Caco-2 (cell line): Measurements from ENCODE around the gene ARSB. TPM values are rescaled to one million over a fixed set of nuclear protein-coding genes. Genes with fewer than 3 reads are reported as not detected.

ENCODE experiments used
- BruUV-seq: library from RNA; stranded (reverse); fragments of 400-500 nt; replicated peaks from 2 replicates; lab custom pipeline; 2021; lab: Mats Ljungman, UMichigan
- CTCF ChIA-PET: fragments of 300-600 bp; sonication (Branson Sonifier 250); formaldehyde crosslinking; loops from one replicate; lab custom pipeline; 2022; ENCODE audit warnings: antibody characterized with exemption; lab: Charles Lee
- POLR2A ChIA-PET: fragments of 300-600 bp; sonication (Branson Sonifier 250); formaldehyde crosslinking; loops from one replicate; lab custom pipeline; 2022; ENCODE audit warnings: antibody characterized with exemption; lab: Charles Lee
- DNase-seq, 2 experiments: peaks; one replicate each; pipeline versions ENCODE4 v3.0.0 to v3.0.0-alpha.2; 2020 to 2022
- H3K27me3 ChIP-seq: replicated peaks from 2 replicates; pipeline ENCODE4 v1.6.0; 2011; ENCODE audit warnings: low read length; ENCODE audit not compliant: control insufficient read depth, insufficient read depth
- H3K36me3 ChIP-seq: 2 replicates; pipeline ENCODE4 v1.5.1; 2011; ENCODE audit warnings: low read length; ENCODE audit not compliant: control insufficient read depth, insufficient read depth
- H3K4me1 ChIP-seq: fragments of 250-450 bp; sonication (Bioruptor Pico); 2 replicates; pipeline ENCODE4 v1.5.1; 2020; ENCODE audit warnings: mild to moderate bottlenecking
- H3K4me3 ChIP-seq: 2 replicates; pipeline ENCODE4 v1.5.1; 2011; ENCODE audit warnings: low read depth, mild to moderate bottlenecking, control low read depth, low read length
- H3K9me3 ChIP-seq: fragments of 250-450 bp; sonication (Bioruptor Pico); 2 replicates; pipeline ENCODE4 v1.5.1; 2020; ENCODE audit warnings: mild to moderate bottlenecking, moderate library complexity
- H3K27ac Mint-ChIP-seq: one replicate; pipeline ENCODE4 v1.8.0; 2022; ENCODE audit warnings: mixed read lengths; ENCODE audit not compliant: unreplicated experiment
- H3K27me3 Mint-ChIP-seq: one replicate; pipeline ENCODE4 v1.8.0; 2022; ENCODE audit warnings: mixed read lengths; ENCODE audit not compliant: insufficient read depth, unreplicated experiment
- H3K36me3 Mint-ChIP-seq: one replicate; pipeline ENCODE4 v1.8.0; 2022; ENCODE audit warnings: mild to moderate bottlenecking, mixed read lengths; ENCODE audit not compliant: insufficient read depth, unreplicated experiment
- H3K4me1 Mint-ChIP-seq: one replicate; pipeline ENCODE4 v1.8.0; 2022; ENCODE audit warnings: low read depth, mixed read lengths; ENCODE audit not compliant: unreplicated experiment
- H3K4me3 Mint-ChIP-seq: one replicate; pipeline ENCODE4 v1.8.0; 2022; ENCODE audit warnings: mild to moderate bottlenecking, moderate library complexity, mixed read lengths; ENCODE audit not compliant: unreplicated experiment
- H3K9me3 Mint-ChIP-seq: one replicate; pipeline ENCODE4 v1.8.0; 2022; ENCODE audit warnings: mixed read lengths; ENCODE audit not compliant: unreplicated experiment
- CTCF ChIP-seq, 2 experiments: fragments of 200-600 bp in 1 of 2; IDR thresholded peaks; 1 replicate in 1 of 2; 2 replicates in 1 of 2; pipeline versions ENCODE4 v1.5.1 to v1.8.0; 2011 to 2022; ENCODE audit warnings: antibody characterized with exemption in 1 of 2, control low read depth in 1 of 2, inconsistent platforms in 1 of 2, low read depth in 1 of 2, low read length in 1 of 2, mild to moderate bottlenecking in 1 of 2, moderate library complexity in 1 of 2; ENCODE audit not compliant: insufficient read depth in 1 of 2, severe bottlenecking in 1 of 2, unreplicated experiment in 1 of 2
- intact Hi-C: fragments of 100-400 bp; cut with micrococcal nuclease; formaldehyde crosslinking; loops from one replicate; pipeline ENCODE4 v1.10.0; 2022; ENCODE audit not compliant: unreplicated experiment
- total RNA-seq: library from RNA; stranded (reverse); gene quantifications from 2 replicates; pipeline ENCODE4 v1.2.3, GENCODE V29; 2022

The ARSB gene
- total RNA-seq, 1 experiment from 2014 or later, result 17.4 TPM

- Mint-ChIP-seq H3K4me1 (peaks cover 17% of the 10 kb centered on the region), H3K9me3 (no peaks in the 10 kb centered on the region), H3K4me3 (no peak overlapping the region), H3K27ac (no peak overlapping the region), H3K27me3 (no peaks in the 10 kb centered on the region), H3K36me3 (no peaks in the 10 kb centered on the region)
- ChIA-PET POLR2A (no interaction called here), CTCF (no interaction called here)
- Histone ChIP-seq H3K27me3 (no peaks in the 10 kb centered on the region), H3K9me3 (no peaks in the 10 kb centered on the region), H3K36me3 (no peaks in the 10 kb centered on the region), H3K4me1 (no peaks in the 10 kb centered on the region), H3K4me3 (no peak overlapping the region)
- no peak for DNase-seq
- intact Hi-C loops, result no loop called here
- BruUV-seq, result no TSS peak
- no peak for TF ChIP-seq CTCF (IDR thresholded peaks at IDR 0.05; ENCODE audit: insufficient read depth in 1 of 2, low read depth in 1 of 2, low read length in 1 of 2, severe bottlenecking in 1 of 2, unreplicated experiment in 1 of 2)
These were observed 201.5 kb downstream of the ARSB start for GRCh38 chr5:78783434-78784130.

DNA sequence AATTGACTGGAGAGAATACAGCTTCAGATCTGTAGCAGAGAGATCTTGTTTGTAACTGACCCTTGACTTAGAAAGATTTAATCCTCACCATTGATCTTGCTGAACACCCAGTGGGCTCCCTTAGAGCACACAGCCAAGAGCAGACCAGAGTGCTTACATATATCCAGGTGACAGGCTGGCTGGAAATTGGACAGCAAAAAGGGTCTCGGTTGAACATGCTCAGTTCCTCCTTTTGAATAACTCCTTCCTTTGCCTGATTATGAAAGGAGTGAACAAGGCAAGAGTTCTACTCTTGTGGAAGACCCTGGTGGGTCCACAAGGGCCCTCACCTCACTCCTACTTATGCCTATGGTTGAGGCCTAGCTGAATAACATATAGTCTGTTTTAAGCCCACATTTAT, 202.4 kb downstream of the ARSB start:
- no peaks in the 10 kb centered on the region for H3K9me3 Mint-ChIP-seq
- H3K27me3 ChIP-seq, result no peaks in the 10 kb centered on the region
- CTCF ChIA-PET, result no interaction called here
- H3K27me3 Mint-ChIP-seq, result no peaks in the 10 kb centered on the region
- H3K4me3 Mint-ChIP-seq, result no peak overlapping the region
- H3K4me3 ChIP-seq, result no peak overlapping the region
- no peak for DNase-seq
- no peaks in the 10 kb centered on the region for H3K36me3 Mint-ChIP-seq
- no peaks in the 10 kb centered on the region for H3K36me3 ChIP-seq
- no peak for TF ChIP-seq CTCF (IDR thresholded peaks at IDR 0.05; ENCODE audit: insufficient read depth in 1 of 2, low read depth in 1 of 2, low read length in 1 of 2, severe bottlenecking in 1 of 2, unreplicated experiment in 1 of 2)
- H3K4me1 ChIP-seq, result no peaks in the 10 kb centered on the region
- POLR2A ChIA-PET, result no interaction called here
- intact Hi-C loops, result no loop called here
- no peaks in the 10 kb centered on the region for H3K9me3 ChIP-seq
- BruUV-seq, result no TSS peak
- peaks cover 13% of the 10 kb centered on the region for H3K4me1 Mint-ChIP-seq
- no peak overlapping the region for H3K27ac Mint-ChIP-seq

- Histone ChIP-seq H3K4me3 (no peak overlapping the region), H3K9me3 (no peaks in the 10 kb centered on the region), H3K36me3 (no peaks in the 10 kb centered on the region), H3K27me3 (no peaks in the 10 kb centered on the region), H3K4me1 (no peaks in the 10 kb centered on the region)
- H3K9me3 Mint-ChIP-seq, result no peaks in the 10 kb centered on the region
- H3K4me1 Mint-ChIP-seq, result peaks cover 10% of the 10 kb centered on the region
- no peak overlapping the region for H3K4me3 Mint-ChIP-seq
- ChIA-PET CTCF (no interaction called here), POLR2A (interaction anchor here (0.5 kb wide), 1 partner anchor 114 kb away, joined by 3 read pairs; no protein-coding TSS in a partner anchor)
- intact Hi-C loops, result no loop called here
- no peak for DNase-seq
- no TSS peak for BruUV-seq
- H3K27ac Mint-ChIP-seq, result no peak overlapping the region
- no peaks in the 10 kb centered on the region for H3K36me3 Mint-ChIP-seq
- no peaks in the 10 kb centered on the region for H3K27me3 Mint-ChIP-seq
- no peak for TF ChIP-seq CTCF (IDR thresholded peaks at IDR 0.05; ENCODE audit: insufficient read depth in 1 of 2, low read depth in 1 of 2, low read length in 1 of 2, severe bottlenecking in 1 of 2, unreplicated experiment in 1 of 2)
These were observed 203.4 kb downstream of the ARSB start for GRCh38 chr5:78781611-78782286.
